HG02943 (cell line): Measurements from ENCODE around the gene CALHM5.
A peak's percentile ranks its signal among the peaks of the same experiment; 100 is the strongest.

Source experiments
- ATAC-seq: cut with Tn5 transposase; IDR thresholded peaks from one replicate; pipeline ENCODE4 v1.9.1; 2021; ENCODE audit warnings: mild to moderate bottlenecking, low read depth, moderate library complexity; ENCODE audit not compliant: unreplicated experiment

CALHM5 gene

GRCh38 chr6:116545651-116546050, 34.2 kb downstream of the CALHM5 start, which contains the start of gene TRAPPC3L:
Gene TRAPPC3L, minus strand, starts transcription at chr6:116545684. Its CDS starts 170 bp downstream, at chr6:116545514.
- ATAC-seq = no peak

- ATAC-seq = no peak
Observed at GRCh38 chr6:116547358-116547757, 35.9 kb downstream of the CALHM5 start.

- ATAC-seq = no peak
Observed at GRCh38 chr6:116550796-116551195, 39.4 kb downstream of the CALHM5 start.

GRCh38 chr6:116553451-116553850, 42.0 kb downstream of the CALHM5 start, which contains the start of gene CALHM4:
Gene CALHM4, plus strand, starts transcription at chr6:116553751. Its CDS starts 43 bp downstream, at chr6:116553794.
- ATAC-seq = no peak

- ATAC-seq = no peak
Observed at GRCh38 chr6:116556065-116556464, 44.6 kb downstream of the CALHM5 start.

- no peak for ATAC-seq
Observed at GRCh38 chr6:116556814-116557415, 45.5 kb downstream of the CALHM5 start.

GRCh38 chr6:116557893-116558292, 46.5 kb downstream of the CALHM5 start:
- ATAC-seq = no peak

- ATAC-seq = no peak
Observed at GRCh38 chr6:116560130-116560529, 48.7 kb downstream of the CALHM5 start.

GRCh38 chr6:116561377-116562018, 50.1 kb downstream of the CALHM5 start:
- ATAC-seq = no peak

GRCh38 chr6:116562019-116562403, 50.6 kb downstream of the CALHM5 start:
- no peak for ATAC-seq

- ATAC-seq = no peak
Observed at GRCh38 chr6:116562614-116563013, 51.2 kb downstream of the CALHM5 start.

- ATAC-seq = no peak
Observed at GRCh38 chr6:116563830-116564229, 52.4 kb downstream of the CALHM5 start.

GRCh38 chr6:116564311-116564710, 52.9 kb downstream of the CALHM5 start:
- ATAC-seq = no peak

- no peak for ATAC-seq
Observed at GRCh38 chr6:116564921-116565872, 53.8 kb downstream of the CALHM5 start.

- no peak for ATAC-seq
Observed at GRCh38 chr6:116568111-116568510, 56.7 kb downstream of the CALHM5 start.

GRCh38 chr6:116568821-116569755, 57.6 kb downstream of the CALHM5 start:
- no peak for ATAC-seq

- ATAC-seq = peak; percentile 96
Observed at GRCh38 chr6:116570856-116571682, 59.6 kb downstream of the CALHM5 start, which contains the start of gene RWDD1. Gene RWDD1, plus strand, starts transcription at chr6:116571504. Its CDS starts 79 bp downstream, at chr6:116571583.

- ATAC-seq = no peak
Observed at GRCh38 chr6:116571683-116572000, 60.2 kb downstream of the CALHM5 start.

- ATAC-seq = no peak
Observed at GRCh38 chr6:116572162-116572561, 60.7 kb downstream of the CALHM5 start.
